ENCODE data around the gene AP1M1. TPM values are rescaled to one million over a fixed set of nuclear protein-coding genes. Genes with fewer than 3 reads are reported as not detected.
"Not testable (repeated sequence)": the region's sequence is repeated elsewhere in the genome, so short reads cannot be mapped to it uniquely, and the experiment has no call there.

The AP1M1 gene
- total RNA-seq, 6 experiments from 2014 or later, result 83.1 to 97.6 (median 93.3) TPM

DNA sequence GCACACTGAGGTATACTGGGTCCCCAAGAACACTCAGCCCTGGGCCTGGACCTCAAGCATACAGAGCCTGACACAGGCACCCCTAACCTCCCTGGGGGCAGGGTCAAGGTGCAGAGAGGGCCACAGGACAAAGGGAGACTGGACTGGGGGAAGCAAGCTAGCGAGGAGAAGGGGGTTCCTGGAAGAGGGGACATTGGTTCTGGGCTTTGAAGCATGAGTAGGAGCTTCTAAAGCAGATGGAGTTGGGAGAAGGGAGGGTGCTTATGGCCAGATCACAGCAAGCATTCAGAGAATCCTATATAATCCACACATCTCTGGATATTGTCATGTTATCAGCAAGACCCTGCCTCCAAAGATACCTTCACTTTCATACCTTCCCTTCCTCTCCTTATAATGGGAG lies 27.6 kb upstream of the AP1M1 start:
- no peaks in the 10 kb centered on the region for H3K9me3 Mint-ChIP-seq
- peaks cover 8% of the 10 kb centered on the region; the same call in 1 of the 2 replicates for H3K4me1 Mint-ChIP-seq (ENCODE audit: low read depth)
- H3K36me3 Mint-ChIP-seq (ENCODE audit: low read depth), result no peaks in the 10 kb centered on the region
- H3K27ac Mint-ChIP-seq, result no peak overlapping the region
- no peak for DNase-seq
- H3K27me3 Mint-ChIP-seq (ENCODE audit: insufficient read depth), result peaks cover 10% of the 10 kb centered on the region
- H3K4me3 Mint-ChIP-seq, result no peak overlapping the region
- TF ChIP-seq, protein P1, sequence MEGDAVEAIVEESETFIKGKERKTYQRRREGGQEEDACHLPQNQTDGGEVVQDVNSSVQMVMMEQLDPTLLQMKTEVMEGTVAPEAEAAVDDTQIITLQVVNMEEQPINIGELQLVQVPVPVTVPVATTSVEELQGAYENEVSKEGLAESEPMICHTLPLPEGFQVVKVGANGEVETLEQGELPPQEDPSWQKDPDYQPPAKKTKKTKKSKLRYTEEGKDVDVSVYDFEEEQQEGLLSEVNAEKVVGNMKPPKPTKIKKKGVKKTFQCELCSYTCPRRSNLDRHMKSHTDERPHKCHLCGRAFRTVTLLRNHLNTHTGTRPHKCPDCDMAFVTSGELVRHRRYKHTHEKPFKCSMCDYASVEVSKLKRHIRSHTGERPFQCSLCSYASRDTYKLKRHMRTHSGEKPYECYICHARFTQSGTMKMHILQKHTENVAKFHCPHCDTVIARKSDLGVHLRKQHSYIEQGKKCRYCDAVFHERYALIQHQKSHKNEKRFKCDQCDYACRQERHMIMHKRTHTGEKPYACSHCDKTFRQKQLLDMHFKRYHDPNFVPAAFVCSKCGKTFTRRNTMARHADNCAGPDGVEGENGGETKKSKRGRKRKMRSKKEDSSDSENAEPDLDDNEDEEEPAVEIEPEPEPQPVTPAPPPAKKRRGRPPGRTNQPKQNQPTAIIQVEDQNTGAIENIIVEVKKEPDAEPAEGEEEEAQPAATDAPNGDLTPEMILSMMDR (IDR thresholded peaks at IDR 0.05), result no peak

DNA sequence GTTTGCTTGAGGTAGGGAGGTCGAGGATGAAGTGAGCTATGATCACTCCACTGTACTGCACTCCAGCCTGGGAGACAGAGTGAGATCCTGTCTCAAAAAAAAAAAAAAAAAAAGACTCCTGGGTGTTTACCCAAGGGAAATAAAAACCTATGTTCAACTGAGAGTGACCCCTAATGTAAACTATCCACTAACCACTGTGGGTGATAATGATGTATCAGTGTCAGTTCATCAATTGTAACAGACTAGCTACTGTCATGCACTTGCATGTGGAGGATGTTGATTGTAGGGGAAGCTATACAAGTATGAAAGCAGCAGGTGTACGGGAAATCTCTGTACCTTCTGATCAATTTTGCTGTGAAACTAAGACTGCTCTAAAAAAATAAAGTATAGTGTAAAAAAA lies 21.8 kb upstream of the AP1M1 start:
- Mint-ChIP-seq H3K4me3 (no peak overlapping the region), H3K4me1 (ENCODE audit: low read depth) (peaks cover 20% of the 10 kb centered on the region), H3K9me3 (no peaks in the 10 kb centered on the region), H3K27ac (no peak overlapping the region), H3K27me3 (ENCODE audit: insufficient read depth) (peaks cover 10% of the 10 kb centered on the region), H3K36me3 (ENCODE audit: low read depth) (no peaks in the 10 kb centered on the region)
- TF ChIP-seq, protein P1 (IDR thresholded peaks at IDR 0.05), result no peak
- DNase-seq, result no peak

DNA sequence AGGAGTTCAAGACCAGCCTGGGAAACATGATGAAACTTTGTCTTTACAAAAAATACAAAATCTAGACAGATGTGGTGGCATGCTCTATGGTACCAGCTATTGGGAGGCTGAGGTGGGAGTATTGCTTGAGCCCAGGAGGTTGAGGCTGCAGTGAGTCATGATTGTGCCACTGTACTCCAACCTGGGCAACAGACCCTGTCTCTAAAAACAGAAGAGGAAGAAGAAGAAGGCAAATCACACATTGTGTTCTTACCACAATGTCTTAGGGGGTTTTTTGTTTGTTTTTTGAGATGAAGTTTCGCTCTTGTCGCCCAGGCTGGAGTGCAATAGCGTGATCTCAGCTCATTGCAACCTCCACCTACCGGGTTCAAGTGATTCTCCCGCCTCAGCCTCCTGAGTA lies 18.8 kb upstream of the AP1M1 start:
- H3K9me3 Mint-ChIP-seq; DNase-seq; H3K27me3 Mint-ChIP-seq (ENCODE audit: insufficient read depth); H3K27ac Mint-ChIP-seq; H3K36me3 Mint-ChIP-seq (ENCODE audit: low read depth); H3K4me3 Mint-ChIP-seq: not testable (repeated sequence)
- H3K4me1 Mint-ChIP-seq (ENCODE audit: low read depth), result peaks cover 22% of the 10 kb centered on the region

DNA sequence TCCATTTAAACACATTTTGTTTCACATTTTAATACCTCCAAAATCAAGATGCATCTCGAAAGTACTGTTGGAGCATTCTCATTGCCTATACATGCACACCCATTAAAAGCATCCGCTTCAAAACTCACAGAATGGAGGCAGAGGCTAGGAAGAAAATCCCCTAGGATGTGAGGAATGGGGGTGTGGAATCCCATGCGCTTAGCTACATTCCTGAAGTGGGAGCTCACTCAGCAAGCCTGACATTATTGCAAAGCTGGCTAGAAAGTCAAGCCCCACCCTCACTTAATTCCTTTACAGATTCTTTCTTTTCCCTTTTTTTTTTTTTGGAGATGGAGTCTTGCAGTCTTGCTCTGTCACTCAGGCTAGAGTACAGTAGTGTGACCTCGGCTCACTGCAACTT lies 17.1 kb upstream of the AP1M1 start:
- Mint-ChIP-seq H3K36me3 (ENCODE audit: low read depth) (peaks cover 4% of the 10 kb centered on the region), H3K9me3 (no peaks in the 10 kb centered on the region), H3K4me3 (peak overlapping the region; percentile 32; the same call in 1 of the 2 replicates), H3K4me1 (ENCODE audit: low read depth) (peaks cover 22% of the 10 kb centered on the region), H3K27ac (peak overlapping the region; percentile 71), H3K27me3 (ENCODE audit: insufficient read depth) (no peaks in the 10 kb centered on the region; the same call in 1 of the 2 replicates)
- DNase-seq, result peak; percentile 70
- TF ChIP-seq, protein P1 (IDR thresholded peaks at IDR 0.05), result no peak

DNA sequence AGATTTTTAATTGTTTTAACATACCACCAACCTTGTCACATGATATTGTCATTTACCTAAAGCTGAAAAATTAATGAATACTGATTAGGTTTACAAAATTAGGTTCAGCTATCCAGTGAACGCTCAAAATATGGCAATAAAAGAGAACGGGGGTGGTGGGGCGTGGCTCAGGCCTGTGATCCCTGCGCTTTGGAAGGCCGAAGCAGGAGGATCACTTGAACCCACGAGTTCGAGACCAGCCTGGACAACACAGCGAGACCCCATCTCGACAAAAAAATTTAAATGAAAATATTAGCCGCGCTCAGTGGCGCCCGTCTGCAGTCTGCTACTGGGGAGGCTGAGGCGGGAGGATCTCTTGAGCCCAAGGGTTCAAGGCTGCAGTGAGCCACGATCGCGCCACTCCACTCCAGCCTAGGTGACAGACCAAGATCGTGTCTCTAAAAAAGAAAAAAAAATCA lies 13.0 kb upstream of the AP1M1 start:
- DNase-seq, result no peak
- H3K27me3 Mint-ChIP-seq (ENCODE audit: insufficient read depth), result no peaks in the 10 kb centered on the region
- H3K4me1 Mint-ChIP-seq (ENCODE audit: low read depth), result peaks cover 35% of the 10 kb centered on the region
- peaks cover 15% of the 10 kb centered on the region for H3K36me3 Mint-ChIP-seq (ENCODE audit: low read depth)
- peak overlapping the region; percentile 100 for H3K4me3 Mint-ChIP-seq
- H3K27ac Mint-ChIP-seq, result peak overlapping the region; percentile 96; the same call in 1 of the 2 replicates
- TF ChIP-seq, protein P1 (IDR thresholded peaks at IDR 0.05), result no peak
- no peaks in the 10 kb centered on the region for H3K9me3 Mint-ChIP-seq

DNA sequence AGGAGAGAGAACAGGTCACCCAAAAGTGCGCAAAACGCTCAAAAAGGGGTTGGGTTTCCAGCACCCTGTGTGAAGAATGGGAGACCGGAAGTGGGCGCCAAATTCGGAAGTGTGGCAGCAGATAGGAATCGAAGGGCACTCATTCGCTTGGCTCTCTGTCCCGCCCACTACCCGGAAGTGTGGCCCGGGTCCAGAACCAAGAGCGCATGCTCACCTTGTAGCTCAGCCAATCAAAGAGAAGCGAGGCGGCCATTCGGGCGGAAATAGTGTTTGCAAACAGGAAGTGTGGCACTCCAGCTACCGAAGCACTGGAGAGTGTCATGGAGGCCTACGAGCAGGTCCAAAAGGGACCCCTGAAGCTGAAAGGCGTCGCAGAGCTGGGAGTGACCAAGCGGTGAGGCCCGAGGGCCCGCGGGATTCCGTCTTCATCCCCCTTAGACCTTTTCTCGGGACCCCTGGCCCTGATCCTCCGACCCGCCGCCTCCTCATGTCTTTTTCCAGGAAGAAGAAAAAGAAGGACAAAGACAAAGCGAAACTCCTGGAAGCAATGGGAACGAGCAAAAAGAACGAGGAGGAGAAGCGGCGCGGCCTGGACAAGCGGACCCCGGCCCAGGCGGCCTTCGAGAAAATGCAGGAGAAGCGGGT lies 12.5 kb upstream of the AP1M1 start, which contains the start of gene FAM32A:
FAM32A (plus strand) TSS at position 288 of the 645 bp plus-strand sequence; CDS start at position 321, 33 bp downstream.
- H3K36me3 Mint-ChIP-seq (ENCODE audit: low read depth), result peaks cover 15% of the 10 kb centered on the region
- no peaks in the 10 kb centered on the region for H3K27me3 Mint-ChIP-seq (ENCODE audit: insufficient read depth)
- peak within 1 kb of the TSS; percentile 96 for H3K27ac Mint-ChIP-seq
- no peaks in the 10 kb centered on the region for H3K9me3 Mint-ChIP-seq
- peak within 1 kb of the TSS; percentile 100 for H3K4me3 Mint-ChIP-seq
- peaks cover 31% of the 10 kb centered on the region for H3K4me1 Mint-ChIP-seq (ENCODE audit: low read depth)
- TF ChIP-seq, protein P1 (IDR thresholded peaks at IDR 0.05), result no peak
- DNase-seq, result peak; percentile 99

Measured in HFFc6 (cell line).